ENCODE results near the gene LPP.
A peak's percentile ranks its signal among the peaks of the same experiment; 100 is the strongest.

The LPP gene

GRCh38 chr3:188380722-188381121, 226.8 kb downstream of the LPP start:
- no peak for DNase-seq

GRCh38 chr3:188383748-188384147, 229.8 kb downstream of the LPP start:
- DNase-seq = no peak

- peak in 1 of 2 donors; percentile 38 for DNase-seq
Measured at GRCh38 chr3:188385295-188385694, 231.3 kb downstream of the LPP start.

DNA sequence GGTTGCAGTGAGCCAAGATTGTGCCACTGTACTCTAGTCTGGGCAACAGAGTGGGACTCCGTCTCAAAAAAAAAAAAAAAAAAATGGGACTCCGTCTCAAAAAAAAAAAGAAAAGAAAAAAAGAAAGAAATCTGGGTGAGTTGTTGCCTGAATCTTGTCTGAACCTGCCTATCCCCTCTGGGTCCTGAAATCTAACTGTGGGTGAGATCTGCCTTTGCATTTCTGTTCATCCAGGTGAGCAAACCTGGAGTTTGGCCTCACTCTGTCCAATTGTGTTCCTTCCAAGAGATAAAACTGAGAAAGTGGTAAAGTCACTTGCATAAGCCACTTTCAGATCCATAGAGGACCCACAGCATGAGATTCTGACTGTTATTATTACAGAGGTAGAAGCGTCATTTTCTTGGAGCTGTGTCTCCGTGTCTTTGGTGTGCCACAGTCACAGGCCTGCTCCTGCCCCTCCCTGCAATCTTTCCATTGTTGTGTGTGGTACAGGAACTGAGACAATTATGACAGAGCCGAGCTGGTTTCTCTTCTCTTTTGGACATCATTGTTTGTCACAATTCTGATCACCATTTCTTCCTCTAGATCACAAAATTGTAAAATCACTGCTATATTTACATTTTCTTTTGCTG, 235.9 kb downstream of the LPP start:
- DNase-seq = peak; percentile 50 to 77

DNA sequence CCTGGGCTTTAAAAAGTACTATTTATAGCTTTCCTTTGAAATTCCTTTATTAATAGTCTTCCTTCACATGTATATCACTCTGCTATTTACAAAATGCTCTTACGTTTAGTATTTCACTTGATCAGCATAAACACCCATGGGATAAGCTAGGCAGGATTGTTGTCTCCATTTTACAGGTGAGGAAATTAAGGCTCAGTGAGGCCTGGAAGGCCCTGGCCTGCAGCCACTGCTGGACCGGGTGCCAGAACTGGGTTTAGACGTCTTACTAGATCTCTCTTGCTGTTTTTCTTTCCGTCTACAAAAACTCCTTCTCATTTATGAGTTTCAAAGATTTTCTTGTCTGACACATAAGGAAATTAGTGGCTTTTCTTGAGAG, 236.4 kb downstream of the LPP start:
- no peak for DNase-seq

DNA sequence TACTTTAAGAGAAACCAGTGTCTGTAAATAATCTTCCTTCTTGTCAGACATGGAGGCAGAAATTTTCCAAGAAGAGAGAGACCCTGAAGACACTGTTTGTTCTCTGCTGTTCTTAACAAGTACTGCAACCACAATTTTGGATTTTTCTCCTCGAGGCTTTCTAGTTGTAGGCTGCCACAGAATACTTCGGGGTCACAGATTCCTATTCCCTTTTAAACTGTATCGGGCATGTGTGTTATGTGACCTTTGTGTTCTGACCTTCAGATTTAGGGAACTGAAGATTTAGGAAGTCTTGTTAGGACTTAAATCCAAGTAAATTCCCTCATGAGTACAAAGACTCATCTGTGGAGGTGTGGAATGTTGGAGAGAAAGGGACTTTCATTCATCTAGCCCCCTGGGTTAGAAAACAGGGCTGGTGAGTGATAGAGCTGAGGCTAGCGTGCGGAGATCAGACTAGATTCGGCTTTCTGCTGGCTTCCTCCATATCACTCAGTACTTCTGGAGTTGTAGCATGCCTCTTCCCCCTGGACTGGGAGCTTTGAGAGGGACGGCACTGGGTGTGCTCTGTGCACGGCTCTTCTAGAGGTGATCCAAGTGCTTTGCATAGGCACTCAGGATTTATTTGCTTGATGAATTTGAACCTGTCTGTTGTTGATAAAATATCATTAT, 237.0 kb downstream of the LPP start:
- no peak for DNase-seq

- DNase-seq = no peak
Measured at GRCh38 chr3:188391592-188391991, 237.6 kb downstream of the LPP start.

GRCh38 chr3:188392076-188392475, 238.1 kb downstream of the LPP start:
- DNase-seq = no peak

GRCh38 chr3:188394623-188395022, 240.7 kb downstream of the LPP start:
- no peak for DNase-seq

GRCh38 chr3:188396251-188396650, 242.3 kb downstream of the LPP start:
- no peak for DNase-seq

GRCh38 chr3:188396900-188397299, 242.9 kb downstream of the LPP start:
- DNase-seq = no peak

GRCh38 chr3:188397766-188398705, 244.1 kb downstream of the LPP start:
- no peak for DNase-seq

GRCh38 chr3:188400494-188401243, 246.7 kb downstream of the LPP start:
- peak; percentile 31 to 49 for DNase-seq

DNA sequence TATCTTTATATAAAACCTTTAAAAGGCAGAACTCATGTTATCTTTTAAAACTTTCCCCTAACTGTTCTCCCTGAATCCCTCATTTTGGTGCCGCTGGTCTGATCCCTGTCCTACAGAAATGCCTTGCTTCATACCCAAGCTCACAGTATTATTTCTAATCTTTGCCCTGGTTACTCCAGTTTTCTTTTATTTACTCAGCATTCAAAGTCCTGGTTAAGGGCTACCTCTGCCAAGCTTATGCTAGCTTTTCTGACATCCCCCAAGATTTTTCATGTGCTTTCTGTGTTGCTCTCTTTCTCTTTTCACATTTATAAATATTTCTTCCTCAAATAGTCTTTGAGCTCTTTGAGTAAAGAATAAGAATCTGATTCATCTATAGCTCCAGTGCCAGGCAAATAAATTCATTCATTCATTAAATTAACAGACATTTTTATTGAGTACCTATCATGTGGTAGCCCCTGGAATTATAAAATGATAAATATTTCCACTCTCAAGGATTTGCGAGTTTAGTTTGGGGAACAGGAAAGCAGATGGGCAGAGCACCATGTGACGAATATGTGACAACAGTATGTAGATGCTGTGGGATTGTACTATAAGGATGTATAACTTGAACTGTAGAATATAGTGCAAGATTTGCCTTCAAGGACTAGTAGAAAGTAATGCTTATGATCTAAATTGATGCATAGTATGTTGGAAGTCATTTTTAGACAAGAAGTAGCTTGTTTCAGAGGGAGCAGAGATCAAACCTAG, 247.5 kb downstream of the LPP start:
- no peak for DNase-seq

DNA sequence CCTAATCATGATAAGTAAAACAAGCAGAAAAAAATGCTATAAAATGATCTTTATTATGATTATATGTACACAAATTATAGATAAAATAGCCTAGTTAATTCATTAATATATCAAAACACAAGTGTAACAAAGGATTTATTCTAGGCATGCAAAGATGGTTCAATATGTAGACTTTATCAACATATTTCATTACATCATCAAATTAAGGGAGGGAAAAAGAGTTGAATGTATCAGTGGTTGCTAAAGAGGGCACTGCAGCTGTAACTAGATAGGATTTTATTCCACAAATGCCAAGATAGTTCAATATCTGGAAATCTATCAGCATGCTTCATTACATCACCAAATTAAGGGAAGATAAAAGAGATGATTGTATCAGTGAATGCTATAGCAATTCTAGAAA, 248.3 kb downstream of the LPP start:
- no peak for DNase-seq

DNA sequence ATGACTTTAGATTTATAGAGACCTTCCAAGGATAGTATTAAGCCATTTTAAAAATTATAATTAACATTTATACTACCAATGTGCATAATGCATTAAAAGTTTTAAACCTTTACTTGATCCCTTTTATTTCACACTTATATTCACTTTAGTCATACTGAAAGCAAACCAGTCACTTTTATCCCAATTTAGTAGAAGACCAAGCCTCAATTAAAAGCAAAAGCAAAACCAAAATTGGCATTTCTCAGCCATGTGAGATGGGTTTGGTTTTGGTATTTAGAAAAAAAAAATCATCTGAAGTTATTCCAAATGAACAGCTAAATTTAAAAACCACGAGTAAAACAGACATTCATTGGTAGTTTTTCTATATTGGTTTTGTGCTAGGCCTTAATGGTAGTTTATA, 249.4 kb downstream of the LPP start:
- DNase-seq = peak in 1 of 2 donors; percentile 18

- no peak for DNase-seq
Measured at GRCh38 chr3:188404124-188404523, 250.2 kb downstream of the LPP start.

DNA sequence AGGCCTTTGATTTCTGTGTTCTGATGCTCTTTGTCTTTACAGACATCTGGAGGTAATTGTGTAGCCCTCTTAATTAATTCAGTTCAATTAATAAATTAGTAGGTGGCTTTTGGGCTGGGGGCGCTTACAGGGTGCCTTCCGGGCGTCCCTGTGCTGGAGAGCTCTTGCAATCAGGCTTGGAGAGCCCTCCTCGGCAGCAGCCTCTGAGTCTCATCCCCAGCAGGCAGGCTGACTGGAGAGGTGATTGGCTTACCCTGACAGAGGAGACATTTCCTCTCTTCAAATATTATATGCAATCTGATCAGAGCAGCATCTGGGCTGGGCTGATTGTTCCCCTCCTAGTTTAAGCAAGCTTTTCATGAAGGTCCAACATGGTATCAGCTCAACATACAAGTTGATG, 250.7 kb downstream of the LPP start:
- no peak for DNase-seq

- DNase-seq = no peak
Measured at GRCh38 chr3:188407158-188407880, 253.4 kb downstream of the LPP start.

- no peak for DNase-seq
Measured at GRCh38 chr3:188408831-188409230, 254.9 kb downstream of the LPP start.

DNA sequence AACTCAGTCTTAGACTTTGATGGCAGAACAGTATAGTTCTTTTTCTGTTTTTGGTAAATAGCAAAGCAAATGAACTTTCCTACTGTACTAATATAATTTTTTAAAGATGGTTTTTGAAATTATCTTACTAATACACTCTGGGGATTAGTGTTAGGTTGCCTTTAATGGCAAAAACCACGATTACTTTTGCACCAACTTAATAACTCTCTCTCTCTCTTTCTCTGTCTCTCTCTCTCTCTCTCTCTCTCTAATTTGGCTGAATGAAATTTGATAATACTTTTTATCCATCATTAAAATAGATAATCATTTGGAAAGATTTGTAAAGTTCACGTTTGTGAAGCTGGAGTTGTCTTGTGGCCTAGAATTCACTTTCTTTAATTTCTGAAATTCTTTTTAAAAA, 257.8 kb downstream of the LPP start:
- DNase-seq = no peak

DNA sequence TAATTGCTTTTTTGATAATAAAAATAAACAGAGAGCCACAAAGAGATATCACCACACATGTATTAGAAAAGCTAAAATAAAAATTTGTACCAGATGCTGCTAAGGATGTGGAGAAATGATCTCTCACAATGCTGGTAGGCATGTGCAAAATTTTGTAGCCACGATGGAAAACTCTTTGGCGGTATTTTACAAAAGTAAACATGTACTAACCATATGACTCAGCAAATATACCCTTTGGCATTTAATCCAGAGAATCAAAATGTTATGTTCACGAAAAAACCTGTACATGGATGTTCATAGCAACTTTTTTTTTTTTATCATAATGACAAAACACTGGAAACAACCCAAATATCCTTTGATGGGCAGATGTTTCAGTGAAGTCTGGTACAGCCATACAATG, 261.2 kb downstream of the LPP start:
- DNase-seq = no peak
